Prostate gland (tissue), 2 donors: ENCODE data around the gene ITLN2. TPM values are rescaled to one million over a fixed set of nuclear protein-coding genes. Genes with fewer than 3 reads are reported as not detected.

Experiments used
- DNase-seq: peaks from one replicate; pipeline ENCODE4 v3.0.0-alpha.2; 2019; ENCODE audit warnings: low spot score
- H3K27ac ChIP-seq, 2 donors: fragments of 200-600 bp; sonication (generic); 2 replicates each; pipeline ENCODE4 v1.5.1; 2017 to 2019
- H3K27me3 ChIP-seq: fragments of 200-600 bp; sonication (generic); replicated peaks from 2 replicates; pipeline ENCODE4 v1.5.1; 2019; ENCODE audit not compliant: insufficient read depth
- H3K36me3 ChIP-seq, 2 donors: fragments of 200-600 bp; sonication (generic); 1 replicate in 1 of 2; 2 replicates in 1 of 2; pipeline versions ENCODE4 v1.5.1 to v1.8.1; 2017 to 2019
- H3K4me1 ChIP-seq: fragments of 200-600 bp; sonication (generic); replicated peaks from 2 replicates; pipeline ENCODE4 v1.5.1; 2019
- H3K4me3 ChIP-seq, 2 donors: fragments of 200-600 bp; sonication (generic); 2 replicates each; pipeline ENCODE4 v1.5.1; 2017 to 2019
- H3K9me3 ChIP-seq: fragments of 200-600 bp; sonication (generic); 2 replicates; pipeline ENCODE4 v1.5.1; 2017
- CTCF ChIP-seq, 4 experiments: fragments of 200-600 bp in 2 of 4; fragments of 450-650 bp in 2 of 4; sonication (generic) in 2 of 4; IDR thresholded peaks; 1 replicate in 3 of 4; 2 replicates in 1 of 4; pipeline ENCODE4 v1.5.1; 2016 to 2019; ENCODE audit warnings: antibody characterized with exemption in 4 of 4, mild to moderate bottlenecking in 2 of 4, moderate library complexity in 2 of 4
- POLR2A ChIP-seq: fragments of 450-650 bp; IDR thresholded peaks from one replicate; pipeline ENCODE4 v1.6.1; 2016; ENCODE audit warnings: antibody characterized with exemption, mild to moderate bottlenecking
- POLR2AphosphoS5 ChIP-seq: sonication (generic); formaldehyde crosslinking; IDR thresholded peaks from one replicate; pipeline ENCODE4 v1.6.1; 2017; ENCODE audit warnings: antibody characterized with exemption
- WGBS: methylation state at CpG from one replicate; pipeline ENCODE4 v1.1.5; 2018; 5-methylcytosine and 5-hydroxymethylcytosine counted together
- intact Hi-C: fragments of 100-400 bp; cut with DNase I; formaldehyde crosslinking; loops from one replicate; pipeline ENCODE4 v1.14.2; 2022
- total RNA-seq, 2 donors: library from RNA; depleted of rRNA; stranded (reverse); fragments of >200 nt; gene quantifications; one replicate each; pipeline ENCODE4 v1.1.0, GENCODE V29; 2016

The ITLN2 gene
- total RNA-seq, 2 donors from 2014 or later: 0.82 to 2.4 TPM

GRCh38 chr1:160973491-160973890, 18.9 kb upstream of the ITLN2 start:
- Histone ChIP-seq H3K4me1 (no peaks in the 10 kb centered on the region), H3K27ac (no peak overlapping the region), H3K27me3 (no peaks in the 10 kb centered on the region), H3K4me3 (no peak overlapping the region), H3K36me3 (no peaks in the 10 kb centered on the region), H3K9me3 (no peaks in the 10 kb centered on the region)
- 67% methylated on average over 4 of the region's 4 CpGs for WGBS
- no peak for DNase-seq
- intact Hi-C loops: no loop called here
- TF ChIP-seq POLR2A (no peak), CTCF (IDR thresholded peaks at IDR 0.05) (no peak), POLR2AphosphoS5 (no peak)

DNA sequence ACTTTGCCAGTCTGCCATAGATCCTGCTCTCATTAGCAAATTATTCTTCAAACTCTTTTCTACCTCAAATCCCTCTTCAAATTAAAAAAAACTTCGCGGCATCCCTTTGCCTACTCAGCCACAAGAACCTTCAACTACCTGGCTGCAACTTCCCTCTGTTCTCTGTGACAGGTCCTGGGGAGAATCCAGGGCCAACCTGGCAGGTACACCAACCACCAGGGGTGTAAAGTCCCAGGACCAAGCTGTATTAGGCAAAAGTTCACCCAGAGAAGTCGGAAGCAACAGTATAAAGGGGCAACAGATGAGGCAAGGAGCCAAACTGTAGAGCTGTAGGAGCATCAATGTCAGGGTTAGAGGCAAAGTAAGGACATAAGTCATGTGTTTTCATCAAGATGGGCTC, 18.3 kb upstream of the ITLN2 start:
- 45% methylated on average over 3 of the region's 3 CpGs for WGBS
- Histone ChIP-seq H3K9me3 (no peaks in the 10 kb centered on the region), H3K27ac (no peak overlapping the region), H3K4me3 (no peak overlapping the region), H3K27me3 (no peaks in the 10 kb centered on the region), H3K4me1 (no peaks in the 10 kb centered on the region), H3K36me3 (no peaks in the 10 kb centered on the region)
- intact Hi-C loops: no loop called here
- no peak for TF ChIP-seq CTCF (IDR thresholded peaks at IDR 0.05)
- no peak for TF ChIP-seq POLR2AphosphoS5
- no peak for TF ChIP-seq POLR2A
- DNase-seq: no peak

GRCh38 chr1:160971618-160972056, 17.0 kb upstream of the ITLN2 start:
- H3K4me1 ChIP-seq: no peaks in the 10 kb centered on the region
- DNase-seq: no peak
- H3K36me3 ChIP-seq: no peaks in the 10 kb centered on the region
- no peaks in the 10 kb centered on the region for H3K9me3 ChIP-seq
- no peak overlapping the region for H3K4me3 ChIP-seq
- no peak for TF ChIP-seq POLR2A
- H3K27ac ChIP-seq: no peak overlapping the region
- 22% methylated on average over 6 of the region's 6 CpGs for WGBS
- H3K27me3 ChIP-seq: no peaks in the 10 kb centered on the region
- intact Hi-C loops: no loop called here

DNA sequence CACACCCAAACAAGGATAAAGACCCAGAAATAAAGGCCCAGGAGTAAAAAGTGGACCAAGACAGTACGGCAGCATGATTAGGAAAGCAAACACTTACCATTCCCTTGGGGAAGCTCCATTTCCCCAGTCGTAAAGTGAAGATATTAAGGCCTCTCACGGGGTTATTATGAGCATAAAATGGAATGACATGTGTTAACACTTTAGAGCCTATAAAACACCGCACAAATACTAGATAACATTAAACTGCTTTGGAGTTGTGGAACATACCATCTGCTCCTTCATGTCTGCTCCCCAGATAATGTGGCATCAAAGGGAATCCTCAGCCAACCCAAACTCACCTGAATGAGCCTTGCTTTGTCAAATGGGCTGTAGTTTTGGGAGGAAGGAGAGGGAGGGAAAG, 8.9 kb upstream of the ITLN2 start:
- WGBS: 32% methylated on average over 4 of the region's 4 CpGs
- Histone ChIP-seq H3K4me1 (no peaks in the 10 kb centered on the region), H3K36me3 (no peaks in the 10 kb centered on the region), H3K4me3 (no peak overlapping the region), H3K27me3 (no peaks in the 10 kb centered on the region), H3K27ac (no peak overlapping the region), H3K9me3 (no peaks in the 10 kb centered on the region)
- DNase-seq: no peak
- intact Hi-C loops: no loop called here
- no peak for TF ChIP-seq POLR2AphosphoS5
- TF ChIP-seq POLR2A: no peak

GRCh38 chr1:160961419-160961818, 6.8 kb upstream of the ITLN2 start:
- intact Hi-C loops: no loop called here
- Histone ChIP-seq H3K4me3 (no peak overlapping the region), H3K4me1 (no peaks in the 10 kb centered on the region), H3K9me3 (no peaks in the 10 kb centered on the region), H3K36me3 (no peaks in the 10 kb centered on the region), H3K27ac (no peak overlapping the region), H3K27me3 (no peaks in the 10 kb centered on the region)
- 37% methylated on average over 1 of the region's 1 CpG for WGBS
- TF ChIP-seq POLR2AphosphoS5: no peak
- TF ChIP-seq POLR2A: no peak
- TF ChIP-seq CTCF (IDR thresholded peaks at IDR 0.05): no peak
- no peak for DNase-seq

DNA sequence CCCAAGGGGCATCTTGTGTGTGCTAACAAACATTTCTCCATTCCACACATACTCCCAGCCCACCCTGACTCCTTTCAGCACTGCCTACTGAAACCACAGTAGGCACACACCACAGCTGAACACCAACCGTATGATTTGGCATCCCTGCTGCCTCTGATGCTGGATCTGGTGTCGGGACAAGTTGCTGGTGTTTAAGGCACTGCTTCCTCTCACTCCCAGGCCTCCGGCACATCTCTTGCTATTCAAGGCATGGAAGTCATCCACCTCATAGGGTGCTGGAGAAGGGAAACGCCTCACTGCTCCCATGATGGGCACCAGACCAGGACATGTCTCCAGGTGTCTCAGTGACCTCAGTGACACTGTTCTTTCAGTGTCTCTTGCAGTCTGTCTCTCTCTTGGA, 2.4 kb upstream of the ITLN2 start:
- Histone ChIP-seq H3K27me3 (no peaks in the 10 kb centered on the region), H3K36me3 (no peaks in the 10 kb centered on the region), H3K4me3 (no peak overlapping the region), H3K27ac (no peak overlapping the region), H3K9me3 (no peaks in the 10 kb centered on the region), H3K4me1 (peaks cover 2% of the 10 kb centered on the region)
- DNase-seq: no peak
- WGBS: 69% methylated on average over 4 of the region's 4 CpGs
- TF ChIP-seq CTCF (IDR thresholded peaks at IDR 0.05) (no peak), POLR2A (no peak), POLR2AphosphoS5 (no peak)
- intact Hi-C loops: loop anchor here (10.0 kb wide), 1 partner anchor 532 kb away; no protein-coding TSS in a partner anchor
